Adrenal gland (tissue), 12 donors: ENCODE data around the gene SLC26A2. TPM values are rescaled to one million over a fixed set of nuclear protein-coding genes. Genes with fewer than 3 reads are reported as not detected.

Experiments
- DNase-seq, 7 donors: peaks; one replicate each; pipeline ENCODE4 v3.0.0-alpha.2; 2019 to 2020
- H3K27ac ChIP-seq, 5 donors: fragments of 200-600 bp; sonication (generic) in 4 of 5; 1 replicate in 3 of 5; 2 replicates in 2 of 5; pipeline versions ENCODE4 v1.5.1 to v1.8.0; 2016 to 2020; ENCODE audit warnings: mild to moderate bottlenecking in 1 of 5
- H3K27me3 ChIP-seq: fragments of 200-600 bp; 2 replicates; pipeline ENCODE4 v1.8.0; 2021
- H3K36me3 ChIP-seq, 2 donors: fragments of 200-600 bp; replicated peaks in 1 of 2; 1 replicate in 1 of 2; 2 replicates in 1 of 2; pipeline versions ENCODE4 v1.5.1 to v1.8.0; 2018 to 2022
- H3K4me1 ChIP-seq, 2 donors: fragments of 200-600 bp; replicated peaks in 1 of 2; 1 replicate in 1 of 2; 2 replicates in 1 of 2; pipeline versions ENCODE4 v1.5.1 to v1.8.0; 2018 to 2021
- H3K4me3 ChIP-seq, 4 donors: fragments of 200-600 bp; sonication (generic) in 3 of 4; one replicate each; pipeline ENCODE4 v1.5.1; 2016 to 2018
- H3K9me3 ChIP-seq, 3 donors: fragments of 200-600 bp; sonication (generic) in 1 of 3; replicated peaks in 1 of 3; 1 replicate in 2 of 3; 2 replicates in 1 of 3; pipeline versions ENCODE4 v1.5.1 to v1.8.0; 2016 to 2021
- POLR2A ChIP-seq, 2 donors: fragments of 450-650 bp; IDR thresholded peaks; one replicate each; pipeline ENCODE4 v1.6.1; 2017; ENCODE audit warnings: antibody characterized with exemption in 2 of 2, mild to moderate bottlenecking in 2 of 2, moderate library complexity in 1 of 2
- WGBS, 4 donors: extraction: QIAGEN DNeasy Blood & Tissue Kit in 2 of 4; methylation state at CpG; one replicate each; pipeline versions ENCODE4 v1.1.5 to v1.1.7; 2013 to 2017; 5-methylcytosine and 5-hydroxymethylcytosine counted together
- intact Hi-C, 2 donors: fragments of 100-400 bp; cut with DNase I; formaldehyde crosslinking; loops; one replicate each; pipeline versions ENCODE4 v1.14.1 to v1.15.0; 2022 to 2023
- polyA plus RNA-seq, 3 donors: library from polyadenylated mRNA; stranded (reverse); fragments of 200-250 nt in 2 of 3; fragments of 350-450 nt in 1 of 3; fragmentation: Illumina TruSeq in 1 of 3; extraction: RNeasy Lipid Tissue Mini Kit (QIAGEN cat#74804) in 1 of 3; gene quantifications; one replicate each; pipeline ENCODE4 v1.2.3, GENCODE V29; 2013 to 2014
- total RNA-seq, 9 donors: library from RNA; depleted of rRNA in 4 of 9; stranded (reverse); fragments of >200 nt in 4 of 9; fragments of 120-200 nt in 1 of 9; fragmentation: NEBNext Ultra II Directional in 1 of 9; extraction: Animal tissue kit (Norgen Biotek cat#: 25700) in 1 of 9; gene quantifications; one replicate each; pipeline versions ENCODE4 v1.1.0 to v1.2.4, GENCODE V29; 2013 to 2023
- TF ChIP-seq, protein P1 (sequence below), 6 experiments: fragments of 450-650 bp in 4 of 6; fragments of 200-600 bp in 2 of 6; sonication (generic) in 1 of 6; IDR thresholded peaks; 1 replicate in 5 of 6; 2 replicates in 1 of 6; pipeline versions ENCODE4 v1.5.1 to v1.8.0; 2016 to 2021; ENCODE audit warnings: antibody characterized with exemption in 6 of 6, mild to moderate bottlenecking in 2 of 6, moderate library complexity in 1 of 6
- donor health status: healthy with polysubstance abuse.
- donor health status: Bipolar disorder and iron deficiency.
- donor health status: DM: yes; HTN: yes; CAD: no.
- donor health status: DM: no; HTN: no; CAD: no.
- donor health status: DM: no; HTN: no; CAD: no.
- donor health status: DM: yes; HTN: yes; CAD: no.

Gene SLC26A2
- total and polyA plus RNA-seq, 12 donors, result 7.2 to 228 (median 49.0) TPM

DNA sequence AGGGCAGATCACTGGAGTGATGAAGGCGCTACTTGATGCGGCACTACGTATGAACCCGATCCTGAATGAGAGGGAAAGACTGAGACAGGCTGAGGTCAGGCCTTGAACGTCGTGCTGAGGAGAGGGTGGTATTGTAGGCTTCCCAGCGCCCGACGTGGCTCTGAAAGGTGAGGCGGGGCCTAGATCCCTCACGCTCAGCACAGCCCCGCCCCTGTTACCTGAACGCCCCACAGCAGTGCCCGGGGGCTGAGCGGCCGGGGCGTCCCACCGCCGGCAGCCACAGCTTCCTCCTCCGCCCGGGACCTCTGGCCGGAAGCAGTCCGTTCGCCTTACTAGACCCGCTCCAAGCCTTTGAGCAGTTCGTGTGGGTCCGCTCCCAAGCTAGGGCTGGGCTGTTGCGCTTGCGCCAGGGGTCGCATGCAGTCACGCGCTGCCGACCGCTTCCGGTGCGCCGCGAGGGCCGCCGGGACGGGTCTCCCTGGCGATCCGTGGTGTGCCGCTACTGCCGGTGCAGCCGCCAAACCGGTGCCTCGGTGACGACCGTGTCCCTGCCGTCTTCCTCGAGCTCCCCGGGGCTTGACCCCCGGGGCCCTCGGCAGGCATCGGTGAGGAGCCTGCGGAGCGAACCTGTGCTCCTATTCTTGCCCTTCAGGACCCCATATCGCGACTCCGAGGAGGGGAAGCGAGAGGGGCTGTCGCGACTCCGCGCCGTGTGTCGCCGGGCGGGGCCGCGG, 39.9 kb downstream of the SLC26A2 start, which contains the start of the genes HMGXB3 and TIGD6:
HMGXB3 (plus strand) TSS at position 484 of the 734 bp plus-strand sequence. CDS start 4,114 bp downstream, outside the sequence.
TIGD6 (minus strand) TSS at position 399 of the 734 bp plus-strand sequence. CDS start 4,306 bp downstream, outside the sequence.
- peak within 1 kb of the TSS; percentile 52 to 94 (median 72) for H3K4me3 ChIP-seq
- intact Hi-C loops, result no loop called here
- H3K36me3 ChIP-seq, result peaks cover 0 to 16% of the 10 kb centered on the region in 2 donors
- 0% methylated on average over 13 to 72 of the region's 72 CpGs for WGBS, 4 donors
- H3K9me3 ChIP-seq, result no peaks in the 10 kb centered on the region
- peak; percentile 92 to 97 (median 95) for DNase-seq
- peak within 1 kb of the TSS; percentile 82 to 99 (median 91) for H3K27ac ChIP-seq
- peaks cover 20 to 36% of the 10 kb centered on the region in 2 donors for H3K4me1 ChIP-seq
- TF ChIP-seq, protein P1, sequence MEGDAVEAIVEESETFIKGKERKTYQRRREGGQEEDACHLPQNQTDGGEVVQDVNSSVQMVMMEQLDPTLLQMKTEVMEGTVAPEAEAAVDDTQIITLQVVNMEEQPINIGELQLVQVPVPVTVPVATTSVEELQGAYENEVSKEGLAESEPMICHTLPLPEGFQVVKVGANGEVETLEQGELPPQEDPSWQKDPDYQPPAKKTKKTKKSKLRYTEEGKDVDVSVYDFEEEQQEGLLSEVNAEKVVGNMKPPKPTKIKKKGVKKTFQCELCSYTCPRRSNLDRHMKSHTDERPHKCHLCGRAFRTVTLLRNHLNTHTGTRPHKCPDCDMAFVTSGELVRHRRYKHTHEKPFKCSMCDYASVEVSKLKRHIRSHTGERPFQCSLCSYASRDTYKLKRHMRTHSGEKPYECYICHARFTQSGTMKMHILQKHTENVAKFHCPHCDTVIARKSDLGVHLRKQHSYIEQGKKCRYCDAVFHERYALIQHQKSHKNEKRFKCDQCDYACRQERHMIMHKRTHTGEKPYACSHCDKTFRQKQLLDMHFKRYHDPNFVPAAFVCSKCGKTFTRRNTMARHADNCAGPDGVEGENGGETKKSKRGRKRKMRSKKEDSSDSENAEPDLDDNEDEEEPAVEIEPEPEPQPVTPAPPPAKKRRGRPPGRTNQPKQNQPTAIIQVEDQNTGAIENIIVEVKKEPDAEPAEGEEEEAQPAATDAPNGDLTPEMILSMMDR (IDR thresholded peaks at IDR 0.05), result peak in 1 of 6 experiments; percentile 13
- TF ChIP-seq POLR2A (IDR thresholded peaks at IDR 0.05), result peak; percentile 87 to 95
- H3K27me3 ChIP-seq, result no peaks in the 10 kb centered on the region

DNA sequence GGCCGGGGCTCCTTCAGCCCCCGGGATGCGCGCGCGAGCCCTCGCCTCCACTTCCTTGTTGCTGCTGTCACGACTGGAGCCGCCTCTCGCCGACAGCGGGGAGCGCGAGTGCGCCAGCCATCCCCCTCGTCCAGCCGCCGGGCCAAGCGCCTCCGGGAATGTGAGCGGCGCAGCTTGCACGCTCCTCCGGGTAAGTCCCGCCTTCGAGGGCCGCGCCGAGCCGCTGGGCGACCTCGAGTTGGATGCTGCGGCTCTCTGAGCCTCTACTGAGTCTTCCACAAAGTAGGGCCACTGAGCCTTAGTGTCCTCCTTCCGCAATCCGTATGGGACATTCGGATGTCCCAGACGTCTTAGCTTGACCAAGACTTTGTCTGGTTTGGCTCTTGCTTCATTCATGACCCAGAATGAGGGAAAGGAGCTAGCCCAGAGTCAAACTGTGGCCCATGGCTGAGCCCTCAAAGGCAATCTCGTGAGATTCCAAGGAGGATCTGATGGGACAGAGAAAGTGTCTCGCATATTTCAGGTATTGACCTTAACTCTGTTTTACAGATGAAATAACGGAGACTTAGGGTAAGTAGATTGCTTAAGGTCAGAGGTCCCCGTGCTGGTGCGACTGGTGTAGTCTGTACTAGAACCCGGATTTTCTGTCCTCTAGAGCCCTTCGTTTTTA, 40.6 kb downstream of the SLC26A2 start:
- WGBS, 4 donors, result 0 to 3% (median 1%) methylated on average over 7 to 44 of the region's 44 CpGs
- intact Hi-C loops, result no loop called here
- Histone ChIP-seq H3K27ac (peak overlapping the region; percentile 82 to 99 (median 91)), H3K36me3 (peaks cover 0 to 16% of the 10 kb centered on the region in 2 donors), H3K27me3 (no peaks in the 10 kb centered on the region), H3K4me3 (peak overlapping the region; percentile 52 to 94 (median 72)), H3K9me3 (no peaks in the 10 kb centered on the region), H3K4me1 (peaks cover 20 to 36% of the 10 kb centered on the region in 2 donors)
- DNase-seq, result peak; percentile 54 to 73 (median 63)
- TF ChIP-seq, protein P1 (IDR thresholded peaks at IDR 0.05), result peak in 1 of 6 experiments; percentile 0
- no peak for TF ChIP-seq POLR2A (IDR thresholded peaks at IDR 0.05)

DNA sequence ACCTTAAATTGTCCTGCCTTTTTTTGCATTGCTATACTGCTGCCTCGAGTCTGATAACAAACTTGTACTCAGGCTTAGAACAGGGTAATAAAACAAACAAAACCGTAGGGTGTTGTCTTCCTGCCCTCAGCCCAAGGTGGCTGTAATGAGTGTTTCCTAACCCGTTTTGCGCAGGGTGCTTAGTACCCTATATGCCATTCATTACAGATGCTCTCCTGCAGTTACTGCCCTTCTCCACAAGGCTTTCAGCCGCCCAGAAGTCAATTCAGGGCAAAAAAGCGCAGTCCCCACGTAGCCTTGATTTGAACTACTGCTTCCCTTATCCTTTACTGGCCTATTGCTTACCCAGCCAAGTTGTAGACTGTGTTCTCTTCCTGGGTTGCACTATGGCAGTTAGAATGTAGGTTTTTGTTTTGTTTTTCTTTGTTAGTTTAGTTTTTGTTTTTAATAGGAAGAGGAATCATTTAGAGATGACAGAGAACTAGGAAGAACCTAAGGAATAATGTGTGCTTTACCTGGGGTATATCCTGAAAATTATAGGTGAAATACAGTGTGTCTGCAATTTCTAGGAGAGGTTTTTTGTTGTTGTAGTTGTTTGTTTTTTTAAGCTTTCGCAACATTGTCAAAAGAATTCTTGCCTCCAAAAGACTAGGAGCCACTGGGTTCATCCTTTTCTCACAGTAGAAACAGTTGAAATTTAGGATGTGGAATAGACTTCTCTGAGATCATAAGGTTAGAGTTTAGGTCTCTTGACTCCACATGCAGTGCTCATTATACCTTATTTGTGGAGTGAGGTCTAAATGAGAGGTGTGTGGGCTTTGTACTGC, 41.3 kb downstream of the SLC26A2 start:
- intact Hi-C loops, result no loop called here
- peak; percentile 45 to 84 (median 74) for DNase-seq

More for the DNA sequence above, 41.3 kb downstream of the SLC26A2 start:
- 9 to 12% (median 11%) methylated on average over 8 of the region's 8 CpGs for WGBS, 4 donors
- H3K27ac ChIP-seq, result peak overlapping the region; percentile 82 to 99 (median 91)
- H3K36me3 ChIP-seq, result peaks cover 0 to 21% of the 10 kb centered on the region in 2 donors
- TF ChIP-seq POLR2A (IDR thresholded peaks at IDR 0.05), result peak in 1 of 2 donors; percentile 38
- TF ChIP-seq, protein P1 (IDR thresholded peaks at IDR 0.05), result peak; percentile 52 to 81 (median 72)
- H3K9me3 ChIP-seq, result no peaks in the 10 kb centered on the region
- H3K4me1 ChIP-seq, result peaks cover 20 to 36% of the 10 kb centered on the region in 2 donors
- H3K4me3 ChIP-seq, result peak overlapping the region in 3 of 4 donors; percentile 61 to 94 (median 83)
- H3K27me3 ChIP-seq, result no peaks in the 10 kb centered on the region
